ENCODE results near the gene TSR1.

Gene TSR1

DNA sequence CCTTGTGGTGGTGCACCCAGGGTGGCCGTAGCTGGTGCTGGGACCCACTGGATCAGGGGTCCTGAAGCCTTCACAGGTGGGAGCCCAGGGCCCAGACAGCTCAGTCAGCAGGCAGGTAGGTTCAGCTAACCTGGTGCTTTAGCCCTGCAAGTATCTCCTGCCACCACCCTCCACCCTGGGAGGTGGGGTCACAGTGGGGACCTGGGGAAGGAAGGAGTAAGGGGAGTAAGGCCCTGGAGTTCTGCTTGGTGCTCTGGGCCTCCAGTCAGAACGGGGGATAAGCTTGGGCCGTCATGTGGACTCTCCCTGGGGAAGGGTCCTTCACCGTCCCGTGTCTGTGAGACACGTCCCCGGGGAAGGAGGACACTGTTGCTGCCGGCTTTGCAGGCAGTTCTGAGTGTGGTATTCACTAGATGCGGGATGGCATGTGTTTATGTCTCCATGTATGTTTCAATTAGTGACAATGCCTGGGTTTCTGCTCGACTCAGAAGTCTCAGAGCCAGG, 21.7 kb upstream of the TSR1 start:
- no peak overlapping the region for H3K4me3 ChIP-seq (ENCODE audit: control insufficient read depth, low read depth, low read length)
- TF ChIP-seq, protein P1, sequence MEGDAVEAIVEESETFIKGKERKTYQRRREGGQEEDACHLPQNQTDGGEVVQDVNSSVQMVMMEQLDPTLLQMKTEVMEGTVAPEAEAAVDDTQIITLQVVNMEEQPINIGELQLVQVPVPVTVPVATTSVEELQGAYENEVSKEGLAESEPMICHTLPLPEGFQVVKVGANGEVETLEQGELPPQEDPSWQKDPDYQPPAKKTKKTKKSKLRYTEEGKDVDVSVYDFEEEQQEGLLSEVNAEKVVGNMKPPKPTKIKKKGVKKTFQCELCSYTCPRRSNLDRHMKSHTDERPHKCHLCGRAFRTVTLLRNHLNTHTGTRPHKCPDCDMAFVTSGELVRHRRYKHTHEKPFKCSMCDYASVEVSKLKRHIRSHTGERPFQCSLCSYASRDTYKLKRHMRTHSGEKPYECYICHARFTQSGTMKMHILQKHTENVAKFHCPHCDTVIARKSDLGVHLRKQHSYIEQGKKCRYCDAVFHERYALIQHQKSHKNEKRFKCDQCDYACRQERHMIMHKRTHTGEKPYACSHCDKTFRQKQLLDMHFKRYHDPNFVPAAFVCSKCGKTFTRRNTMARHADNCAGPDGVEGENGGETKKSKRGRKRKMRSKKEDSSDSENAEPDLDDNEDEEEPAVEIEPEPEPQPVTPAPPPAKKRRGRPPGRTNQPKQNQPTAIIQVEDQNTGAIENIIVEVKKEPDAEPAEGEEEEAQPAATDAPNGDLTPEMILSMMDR (IDR thresholded peaks at IDR 0.05; ENCODE audit: control insufficient read depth, insufficient read depth, low read depth, low read length, missing control alignments) = no peak
- no peak for DNase-seq (ENCODE audit: low read depth)

DNA sequence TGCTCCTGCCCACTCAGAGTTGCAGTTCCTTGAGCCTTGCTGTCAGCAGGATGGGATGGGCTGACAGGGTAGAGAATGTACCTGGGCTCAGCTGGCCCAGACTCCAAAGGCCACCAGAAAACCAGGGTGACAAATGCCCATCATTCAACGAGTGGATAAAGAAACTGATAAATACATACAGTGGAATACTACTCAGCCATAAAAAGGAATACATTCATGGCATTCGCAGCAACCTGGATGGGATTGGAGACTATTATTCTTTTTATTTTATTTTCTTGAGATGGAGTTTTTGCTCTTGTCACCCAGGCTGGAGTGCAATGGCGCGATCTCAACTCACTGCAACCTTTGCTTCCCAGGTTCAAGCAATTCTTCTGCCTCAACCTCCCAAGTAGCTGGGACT, 21.0 kb upstream of the TSR1 start:
- no peak for DNase-seq (ENCODE audit: low read depth)
- no peak overlapping the region for H3K4me3 ChIP-seq (ENCODE audit: control insufficient read depth, low read depth, low read length)
- TF ChIP-seq, protein P1 (IDR thresholded peaks at IDR 0.05; ENCODE audit: control insufficient read depth, insufficient read depth, low read depth, low read length, missing control alignments) = no peak

DNA sequence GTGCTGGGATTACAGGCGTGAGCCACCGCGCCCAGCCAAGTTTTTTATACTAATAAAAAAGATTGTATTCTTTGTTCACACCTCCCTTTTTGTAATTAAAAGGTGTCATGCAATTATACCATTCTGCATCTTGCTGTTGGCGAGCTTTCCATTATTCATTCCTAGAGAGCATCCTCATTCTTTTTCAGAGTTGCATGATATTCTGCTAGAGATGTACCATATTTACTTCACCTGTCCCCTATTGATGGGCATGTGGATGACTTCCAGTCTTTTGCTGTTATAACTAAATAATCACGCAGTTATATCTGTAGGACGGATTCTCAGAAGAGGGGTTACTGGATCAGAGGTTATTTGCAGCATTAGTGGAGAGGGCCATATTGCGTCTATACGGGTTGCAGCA, 18.1 kb upstream of the TSR1 start:
- TF ChIP-seq, protein P1 (IDR thresholded peaks at IDR 0.05; ENCODE audit: control insufficient read depth, insufficient read depth, low read depth, low read length, missing control alignments) = no peak
- no peak overlapping the region for H3K4me3 ChIP-seq (ENCODE audit: control insufficient read depth, low read depth, low read length)
- DNase-seq (ENCODE audit: low read depth) = no peak

DNA sequence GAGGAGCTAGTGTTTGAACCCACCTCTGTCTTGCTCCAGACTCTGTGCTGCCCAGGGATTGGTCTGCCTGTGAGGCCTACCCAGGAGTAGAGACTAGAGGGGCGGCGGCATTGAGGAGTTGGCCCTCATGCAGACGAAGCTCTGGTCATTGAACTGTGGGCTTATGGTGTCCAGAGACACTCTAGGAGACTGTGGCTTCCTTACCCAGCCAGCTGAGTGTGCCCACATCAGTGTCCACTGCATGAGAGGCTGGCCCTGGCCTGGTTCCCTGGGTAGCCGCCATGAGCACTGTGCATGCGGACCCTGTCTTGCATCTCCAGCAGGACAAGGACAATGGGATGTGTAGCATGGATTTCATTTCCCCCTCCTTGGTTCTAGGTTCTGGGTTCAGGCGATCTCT, 15.0 kb upstream of the TSR1 start:
- no peak for DNase-seq (ENCODE audit: low read depth)
- TF ChIP-seq, protein P1 (IDR thresholded peaks at IDR 0.05; ENCODE audit: control insufficient read depth, insufficient read depth, low read depth, low read length, missing control alignments) = no peak
- no peak overlapping the region for H3K4me3 ChIP-seq (ENCODE audit: control insufficient read depth, low read depth, low read length)

DNA sequence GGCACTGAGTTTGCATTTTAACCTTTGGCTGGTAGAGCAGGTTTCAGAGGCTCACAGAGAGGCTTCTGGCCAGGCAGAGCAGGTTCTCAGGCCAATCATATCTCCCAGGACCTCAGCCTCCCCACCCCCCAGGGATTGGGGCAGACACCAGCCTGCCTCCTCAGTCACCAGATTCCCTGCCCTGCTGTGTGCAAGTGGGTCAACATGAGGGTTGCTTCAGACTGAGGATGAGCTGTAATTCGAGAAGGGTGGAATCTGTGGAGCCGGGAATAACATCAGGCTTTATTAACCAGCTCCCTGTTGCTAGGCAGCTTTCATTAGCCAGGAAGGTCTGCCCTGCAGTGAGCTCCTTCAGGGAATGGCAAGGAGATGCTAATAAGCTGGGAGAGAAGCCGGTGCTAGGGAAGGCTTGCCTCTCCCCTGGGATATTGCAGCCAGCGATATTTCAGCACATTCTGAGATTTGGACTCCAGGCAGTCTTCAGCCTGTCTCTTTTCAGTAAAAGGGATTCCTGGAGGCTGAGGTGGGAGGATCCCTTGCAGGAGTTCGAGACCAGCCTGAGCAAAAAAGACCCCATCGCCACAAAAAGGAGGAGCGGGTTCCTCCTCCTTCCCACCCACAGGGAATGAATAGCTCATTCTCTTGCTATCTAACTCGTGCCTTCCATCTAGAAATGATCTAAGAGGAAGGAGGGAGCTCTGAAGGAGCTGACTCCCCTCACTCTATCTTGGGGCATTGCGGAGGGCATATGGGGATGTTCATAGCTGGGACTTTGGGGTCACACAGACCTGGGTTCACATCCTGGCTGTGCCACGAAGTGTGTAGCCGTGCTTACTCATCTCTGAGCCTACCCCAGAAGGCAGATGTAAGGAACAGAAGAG, 11.8 kb upstream of the TSR1 start:
- H3K4me3 ChIP-seq (ENCODE audit: control insufficient read depth, low read depth, low read length) = no peak overlapping the region
- DNase-seq (ENCODE audit: low read depth) = peak; percentile 82
- TF ChIP-seq, protein P1 (IDR thresholded peaks at IDR 0.05; ENCODE audit: control insufficient read depth, insufficient read depth, low read depth, low read length, missing control alignments) = no peak

DNA sequence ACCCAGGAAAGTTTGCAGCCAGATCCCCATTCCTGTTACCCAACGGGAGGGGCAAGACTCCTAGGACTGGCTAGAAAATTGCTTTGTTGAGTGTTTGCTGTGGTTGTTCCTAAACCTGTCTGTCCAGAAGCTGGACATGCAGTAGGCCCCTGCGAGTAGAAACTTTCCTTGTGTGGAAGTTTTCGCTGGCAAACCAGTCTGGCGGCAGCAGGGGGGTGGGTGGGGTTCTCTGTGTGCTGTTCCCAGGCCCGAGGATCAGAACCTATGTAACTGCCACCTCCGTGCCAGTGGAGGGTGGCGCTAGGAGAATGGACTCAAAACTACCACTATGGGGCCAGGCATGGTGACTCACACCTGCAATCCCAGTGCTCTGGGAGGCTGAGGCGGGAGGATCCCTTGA, 10.2 kb upstream of the TSR1 start:
- no peak for DNase-seq (ENCODE audit: low read depth)
- TF ChIP-seq, protein P1 (IDR thresholded peaks at IDR 0.05; ENCODE audit: control insufficient read depth, insufficient read depth, low read depth, low read length, missing control alignments) = no peak
- H3K4me3 ChIP-seq (ENCODE audit: control insufficient read depth, low read depth, low read length) = no peak overlapping the region

All from AG09309 (cell line).